Measurements from ENCODE around the gene CRACR2A. TPM values are rescaled to one million over a fixed set of nuclear protein-coding genes. Genes with fewer than 3 reads are reported as not detected.

Gene CRACR2A
- total and polyA plus RNA-seq, 2 of the 4 experiments (the other 2 are of a cell fraction), result 0.54 to 0.60 TPM

- H4K91ac ChIP-seq (ENCODE audit: insufficient read depth, low read depth, low read length), result no peak overlapping the region
- no peak overlapping the region for H3K4me2 ChIP-seq (ENCODE audit: low read depth, low read length)
- H3K23ac ChIP-seq (ENCODE audit: low read depth, low read length), result no peak overlapping the region
- no peaks in the 10 kb centered on the region for H3K4me1 ChIP-seq (ENCODE audit: control insufficient read depth, insufficient read depth, low read length)
- no peak overlapping the region for H2AK5ac ChIP-seq (ENCODE audit: low read depth, low read length)
- dilution Hi-C loops (cut with HindIII; ENCODE audit: low sequenced_read_pairs, unreplicated experiment), result no loop called here
- H4K8ac ChIP-seq (ENCODE audit: low read depth in 2 of 2, low read length in 2 of 2), result no peak overlapping the region
- H3K4ac ChIP-seq (ENCODE audit: low read depth, low read length), result no peak overlapping the region
- H2AFZ ChIP-seq (replicated peaks; ENCODE audit: low read length, poor library complexity), result no peak overlapping the region
- H3K4me3 ChIP-seq (ENCODE audit: insufficient read depth, low read depth, low read length), result no peak overlapping the region
- no peaks in the 10 kb centered on the region for H3K79me1 ChIP-seq (ENCODE audit: low read depth in 1 of 2, low read length in 2 of 2)
- no peak overlapping the region for H2BK120ac ChIP-seq (ENCODE audit: low read depth, low read length)
- ChIA-PET CTCF (interaction anchor here (0.5 kb wide), 1 partner anchor 171 kb away, joined by 3 read pairs; no protein-coding TSS in a partner anchor), POLR2A (ENCODE audit: unreplicated experiment) (no interaction called here)
- BruUV-seq (replicated peaks), result no TSS peak
- no peaks in the 10 kb centered on the region for H3K36me3 ChIP-seq (ENCODE audit: control insufficient read depth, insufficient read depth, low read length)
- no peak overlapping the region for H2BK5ac ChIP-seq (ENCODE audit: low read depth, low read length, poor library complexity, severe bottlenecking)
- in situ Hi-C loops (cut with MboI; ENCODE audit: low sequenced_read_pairs), result no loop called here
- H4K20me1 ChIP-seq (ENCODE audit: insufficient read depth, low read length), result no peaks in the 10 kb centered on the region
- no peaks in the 10 kb centered on the region for H3K9me3 ChIP-seq (ENCODE audit: control insufficient read depth, insufficient read depth, low read length)
- TF ChIP-seq BHLHE40 (IDR thresholded peaks at IDR 0.05; ENCODE audit: low read depth, low read length), result no peak
- TF ChIP-seq RAD21 (IDR thresholded peaks at IDR 0.05; ENCODE audit: low read length), result no peak
- TF ChIP-seq ELK1 (IDR thresholded peaks at IDR 0.05; ENCODE audit: borderline replicate concordance, low read depth, low read length), result no peak
- no peak overlapping the region for H3K27ac ChIP-seq (ENCODE audit: insufficient read depth, low read length)
- WGBS, 2 experiments (ENCODE audit: extremely low coverage in 2 of 2, insufficient read length in 1 of 2), result no CpG with 5 or more reads among the region's 12 CpGs
- H3K14ac ChIP-seq (replicated peaks; ENCODE audit: low read depth, low read length), result no peak overlapping the region
- H3K56ac ChIP-seq (ENCODE audit: extremely low read depth, insufficient read depth, low read length), result no peak overlapping the region
- no peak overlapping the region for H2BK15ac ChIP-seq (ENCODE audit: low read depth, low read length)
- H3K18ac ChIP-seq (ENCODE audit: low read depth, low read length), result no peak overlapping the region
- no peak overlapping the region for H3K9ac ChIP-seq (ENCODE audit: low read depth, low read length)
- H3K27me3 ChIP-seq (ENCODE audit: control insufficient read depth, insufficient read depth, low read length), result peaks cover 10% of the 10 kb centered on the region
- H2BK20ac ChIP-seq (ENCODE audit: low read depth, low read length), result no peak overlapping the region
- H3K9me1 ChIP-seq (ENCODE audit: insufficient read depth, low read length), result no peaks in the 10 kb centered on the region
- no peak for DNase-seq
- H4K5ac ChIP-seq (ENCODE audit: low read depth, low read length), result no peak overlapping the region
- no peak for ATAC-seq (ENCODE audit: low read depth)
- no peak overlapping the region for H2AK9ac ChIP-seq (replicated peaks; ENCODE audit: low read depth, low read length, poor library complexity)
- intact Hi-C loops (cut with micrococcal nuclease), result no loop called here
These were observed 106.2 kb downstream of the CRACR2A start for GRCh38 chr12:3646561-3647241.

Data from IMR-90 (cell line).